A673 (cell line): Measurements from ENCODE around the gene THSD4.

Experiments used
- CTCF ChIP-seq: fragments of 300-800, 200-600 bp; sonication (generic); conservative IDR thresholded peaks from 2 replicates; pipeline ENCODE4 v1.5.1; 2017; ENCODE audit warnings: low read depth, mild to moderate bottlenecking, antibody characterized with exemption, low read length, moderate library complexity, mixed read lengths
- EZH2 ChIP-seq: fragments of 200-600 bp; sonication (generic); IDR thresholded peaks from 2 replicates; pipeline ENCODE4 v1.6.1; 2017; ENCODE audit warnings: borderline replicate concordance, low read depth, mild to moderate bottlenecking, mixed read lengths, antibody characterized with exemption, low read length; ENCODE audit not compliant: poor library complexity, severe bottlenecking

- TF ChIP-seq CTCF (peak; percentile 66), EZH2 (no peak)
Measured at GRCh38 chr15:71651750-71652186, 536.5 kb downstream of the THSD4 start.
